HEK293 (cell line): ENCODE data around the gene FRMD6.

Experiments used
- CTCF ChIA-PET: fragments of 350-600 bp; formaldehyde crosslinking; extraction: SDS; loops from one replicate; lab custom pipeline; 2021; ENCODE audit warnings: antibody characterized with exemption; lab: Yijun Ruan, JAX
- POLR2A ChIA-PET: fragments of 300-600 bp; formaldehyde crosslinking; extraction: SDS; loops from one replicate; lab custom pipeline; 2020; ENCODE audit warnings: antibody characterized with exemption, inconsistent platforms; lab: Yijun Ruan, JAX
- H3K27ac ChIP-seq: fragments of 200-500 bp; sonication (Bioruptor generic); 2 replicates; pipeline ENCODE4 v1.5.1; 2014; ENCODE audit warnings: low read depth, low read length, control low read depth, inconsistent platforms; ENCODE audit errors: extremely low read depth
- H3K36me3 ChIP-seq, 2 experiments: fragments of 200-500 bp in 1 of 2; sonication (Bioruptor generic) in 1 of 2; 1 replicate in 1 of 2; 2 replicates in 1 of 2; pipeline ENCODE4 v1.5.1; 2014 to 2017; ENCODE audit warnings: inconsistent platforms in 2 of 2, low read length in 2 of 2; ENCODE audit not compliant: control insufficient read depth in 2 of 2, insufficient read depth in 1 of 2
- H3K4me1 ChIP-seq: fragments of 200-500 bp; sonication (Bioruptor generic); 2 replicates; pipeline ENCODE4 v1.5.1; 2014; ENCODE audit warnings: mild to moderate bottlenecking, low read length, inconsistent platforms; ENCODE audit not compliant: control insufficient read depth, insufficient read depth
- H3K4me3 ChIP-seq: 2 replicates; pipeline ENCODE4 v1.5.1; 2011; ENCODE audit warnings: low read depth, mild to moderate bottlenecking, control low read depth, low read length, moderate library complexity
- H3K9me3 ChIP-seq: fragments of 200-500 bp; sonication (Bioruptor generic); 2 replicates; pipeline ENCODE4 v1.5.1; 2014; ENCODE audit warnings: low read depth, low read length, inconsistent platforms; ENCODE audit not compliant: control insufficient read depth, insufficient read depth
- KLF7 ChIP-seq: fragments of 450-650 bp; formaldehyde crosslinking; IDR thresholded peaks from 2 replicates; pipeline ENCODE4 v1.5.1; 2016; ENCODE audit warnings: missing biosample characterization, missing genetic modification characterization, borderline replicate concordance
- PRDM2 ChIP-seq: fragments of 450-650 bp; formaldehyde crosslinking; IDR thresholded peaks from 2 replicates; pipeline ENCODE4 v1.5.1; 2016; ENCODE audit warnings: missing biosample characterization, missing genetic modification characterization, borderline replicate concordance
- YY2 ChIP-seq: fragments of 450-650 bp; formaldehyde crosslinking; IDR thresholded peaks from 2 replicates; pipeline ENCODE4 v1.5.1; 2016; ENCODE audit warnings: missing biosample characterization, missing genetic modification characterization
- ZNF133 ChIP-seq: fragments of 450-650 bp; formaldehyde crosslinking; IDR thresholded peaks from 2 replicates; pipeline ENCODE4 v1.5.1; 2016; ENCODE audit warnings: missing biosample characterization, missing genetic modification characterization
- ZNF138 ChIP-seq: fragments of 450-650 bp; formaldehyde crosslinking; IDR thresholded peaks from 2 replicates; pipeline ENCODE4 v1.5.1; 2016; ENCODE audit warnings: missing biosample characterization, missing genetic modification characterization, borderline replicate concordance
- ZNF302 ChIP-seq: fragments of 450-650 bp; formaldehyde crosslinking; IDR thresholded peaks from 2 replicates; pipeline ENCODE4 v1.5.1; 2016; ENCODE audit warnings: missing biosample characterization, missing genetic modification characterization, low read depth
- ZNF433 ChIP-seq: fragments of 450-650 bp; formaldehyde crosslinking; IDR thresholded peaks from 2 replicates; pipeline ENCODE4 v1.5.1; 2016; ENCODE audit warnings: missing biosample characterization, missing genetic modification characterization, low read depth
- ZNF514 ChIP-seq: fragments of 450-650 bp; formaldehyde crosslinking; IDR thresholded peaks from 2 replicates; pipeline ENCODE4 v1.5.1; 2016; ENCODE audit warnings: missing biosample characterization, missing genetic modification characterization
- ZNF560 ChIP-seq: fragments of 450-650 bp; formaldehyde crosslinking; IDR thresholded peaks from 2 replicates; pipeline ENCODE4 v1.5.1; 2017; ENCODE audit warnings: missing biosample characterization, missing genetic modification characterization, borderline replicate concordance
- ZNF677 ChIP-seq: fragments of 450-650 bp; IDR thresholded peaks from 2 replicates; pipeline ENCODE4 v1.5.0; 2018; ENCODE audit warnings: missing biosample characterization, mild to moderate bottlenecking, missing genetic modification characterization, moderate library complexity
- ZNF747 ChIP-seq: fragments of 450-650 bp; formaldehyde crosslinking; IDR thresholded peaks from 2 replicates; pipeline ENCODE4 v1.5.1; 2016; ENCODE audit warnings: missing biosample characterization, missing genetic modification characterization
- TF ChIP-seq, protein P1 (sequence below): fragments of 450-650 bp; formaldehyde crosslinking; IDR thresholded peaks from 2 replicates; pipeline ENCODE4 v1.5.1; 2016; ENCODE audit warnings: missing biosample characterization, missing genetic modification characterization
- TF ChIP-seq, protein P2 (sequence below): fragments of 450-650 bp; formaldehyde crosslinking; conservative IDR thresholded peaks from 2 replicates; pipeline ENCODE4 v1.5.1; 2016; ENCODE audit warnings: low read depth, missing biosample characterization, missing genetic modification characterization

FRMD6 gene

GRCh38 chr14:51723990-51724389, 72.3 kb downstream of the FRMD6 start:
- no peaks in the 10 kb centered on the region for H3K9me3 ChIP-seq
- POLR2A ChIA-PET = no interaction called here
- no peaks in the 10 kb centered on the region for H3K4me1 ChIP-seq
- TF ChIP-seq KLF7 (tag by site-specific recombination) (no peak), ZNF433 (no peak), PRDM2 (tag by site-specific recombination) (no peak), ZNF133 (tag by site-specific recombination) (no peak), YY2 (tag by site-specific recombination) (no peak), ZNF560 (no peak), ZNF514 (tag by site-specific recombination) (no peak), ZNF677 (tag by site-specific recombination) (no peak), ZNF747 (tag by site-specific recombination) (no peak), ZNF138 (no peak), ZNF302 (tag by site-specific recombination) (no peak)
- TF ChIP-seq, protein P1, sequence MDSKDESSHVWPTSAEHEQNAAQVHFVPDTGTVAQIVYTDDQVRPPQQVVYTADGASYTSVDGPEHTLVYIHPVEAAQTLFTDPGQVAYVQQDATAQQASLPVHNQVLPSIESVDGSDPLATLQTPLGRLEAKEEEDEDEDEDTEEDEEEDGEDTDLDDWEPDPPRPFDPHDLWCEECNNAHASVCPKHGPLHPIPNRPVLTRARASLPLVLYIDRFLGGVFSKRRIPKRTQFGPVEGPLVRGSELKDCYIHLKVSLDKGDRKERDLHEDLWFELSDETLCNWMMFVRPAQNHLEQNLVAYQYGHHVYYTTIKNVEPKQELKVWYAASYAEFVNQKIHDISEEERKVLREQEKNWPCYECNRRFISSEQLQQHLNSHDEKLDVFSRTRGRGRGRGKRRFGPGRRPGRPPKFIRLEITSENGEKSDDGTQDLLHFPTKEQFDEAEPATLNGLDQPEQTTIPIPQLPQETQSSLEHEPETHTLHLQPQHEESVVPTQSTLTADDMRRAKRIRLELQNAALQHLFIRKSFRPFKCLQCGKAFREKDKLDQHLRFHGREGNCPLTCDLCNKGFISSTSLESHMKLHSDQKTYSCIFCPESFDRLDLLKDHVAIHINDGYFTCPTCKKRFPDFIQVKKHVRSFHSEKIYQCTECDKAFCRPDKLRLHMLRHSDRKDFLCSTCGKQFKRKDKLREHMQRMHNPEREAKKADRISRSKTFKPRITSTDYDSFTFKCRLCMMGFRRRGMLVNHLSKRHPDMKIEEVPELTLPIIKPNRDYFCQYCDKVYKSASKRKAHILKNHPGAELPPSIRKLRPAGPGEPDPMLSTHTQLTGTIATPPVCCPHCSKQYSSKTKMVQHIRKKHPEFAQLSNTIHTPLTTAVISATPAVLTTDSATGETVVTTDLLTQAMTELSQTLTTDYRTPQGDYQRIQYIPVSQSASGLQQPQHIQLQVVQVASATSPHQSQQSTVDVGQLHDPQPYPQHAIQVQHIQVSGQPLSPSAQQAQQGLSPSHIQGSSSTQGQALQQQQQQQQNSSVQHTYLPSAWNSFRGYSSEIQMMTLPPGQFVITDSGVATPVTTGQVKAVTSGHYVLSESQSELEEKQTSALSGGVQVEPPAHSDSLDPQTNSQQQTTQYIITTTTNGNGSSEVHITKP (tag by site-specific recombination) = no peak
- TF ChIP-seq, protein P2, sequence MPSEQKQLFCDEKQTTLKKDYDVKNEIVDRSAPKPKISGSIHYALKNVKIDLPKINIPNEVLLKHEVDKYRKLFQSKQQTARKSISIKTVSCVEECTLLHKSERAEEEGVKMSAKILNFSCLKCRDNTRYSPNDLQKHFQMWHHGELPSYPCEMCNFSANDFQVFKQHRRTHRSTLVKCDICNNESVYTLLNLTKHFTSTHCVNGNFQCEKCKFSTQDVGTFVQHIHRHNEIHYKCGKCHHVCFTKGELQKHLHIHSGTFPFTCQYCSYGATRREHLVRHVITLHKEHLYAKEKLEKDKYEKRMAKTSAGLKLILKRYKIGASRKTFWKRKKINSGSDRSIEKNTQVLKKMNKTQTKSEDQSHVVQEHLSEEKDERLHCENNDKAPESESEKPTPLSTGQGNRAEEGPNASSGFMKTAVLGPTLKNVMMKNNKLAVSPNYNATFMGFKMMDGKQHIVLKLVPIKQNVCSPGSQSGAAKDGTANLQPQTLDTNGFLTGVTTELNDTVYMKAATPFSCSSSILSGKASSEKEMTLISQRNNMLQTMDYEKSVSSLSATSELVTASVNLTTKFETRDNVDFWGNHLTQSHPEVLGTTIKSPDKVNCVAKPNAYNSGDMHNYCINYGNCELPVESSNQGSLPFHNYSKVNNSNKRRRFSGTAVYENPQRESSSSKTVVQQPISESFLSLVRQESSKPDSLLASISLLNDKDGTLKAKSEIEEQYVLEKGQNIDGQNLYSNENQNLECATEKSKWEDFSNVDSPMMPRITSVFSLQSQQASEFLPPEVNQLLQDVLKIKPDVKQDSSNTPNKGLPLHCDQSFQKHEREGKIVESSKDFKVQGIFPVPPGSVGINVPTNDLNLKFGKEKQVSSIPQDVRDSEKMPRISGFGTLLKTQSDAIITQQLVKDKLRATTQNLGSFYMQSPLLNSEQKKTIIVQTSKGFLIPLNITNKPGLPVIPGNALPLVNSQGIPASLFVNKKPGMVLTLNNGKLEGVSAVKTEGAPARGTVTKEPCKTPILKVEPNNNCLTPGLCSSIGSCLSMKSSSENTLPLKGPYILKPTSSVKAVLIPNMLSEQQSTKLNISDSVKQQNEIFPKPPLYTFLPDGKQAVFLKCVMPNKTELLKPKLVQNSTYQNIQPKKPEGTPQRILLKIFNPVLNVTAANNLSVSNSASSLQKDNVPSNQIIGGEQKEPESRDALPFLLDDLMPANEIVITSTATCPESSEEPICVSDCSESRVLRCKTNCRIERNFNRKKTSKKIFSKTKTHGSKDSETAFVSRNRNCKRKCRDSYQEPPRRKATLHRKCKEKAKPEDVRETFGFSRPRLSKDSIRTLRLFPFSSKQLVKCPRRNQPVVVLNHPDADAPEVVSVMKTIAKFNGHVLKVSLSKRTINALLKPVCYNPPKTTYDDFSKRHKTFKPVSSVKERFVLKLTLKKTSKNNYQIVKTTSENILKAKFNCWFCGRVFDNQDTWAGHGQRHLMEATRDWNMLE (tag by site-specific recombination) = no peak
- TF ChIP-seq, all 188 proteins: peak for 0
- CTCF ChIA-PET = no interaction called here
- no peak overlapping the region for H3K4me3 ChIP-seq
- H3K27ac ChIP-seq = no peak overlapping the region
- H3K36me3 ChIP-seq = peaks cover 29 to 76% of the 10 kb centered on the region in 2 experiments
